LNCaP clone FGC (cell line): ENCODE data around the gene SURF6.

ENCODE experiments used
- DNase-seq: peaks from one replicate; pipeline ENCODE4 v3.0.0-alpha.2; 2011; ENCODE audit warnings: low read depth
- H3K4me3 ChIP-seq: 2 replicates; pipeline ENCODE4 v1.5.1; 2011; ENCODE audit warnings: mild to moderate bottlenecking, low read depth, low read length, control low read depth
- TF ChIP-seq, protein P1 (sequence below): IDR thresholded peaks from 2 replicates; pipeline ENCODE4 v1.5.1; 2012; ENCODE audit warnings: mild to moderate bottlenecking; ENCODE audit not compliant: control insufficient read depth, insufficient read depth; ENCODE audit errors: extremely low read depth

SURF6 gene

DNA sequence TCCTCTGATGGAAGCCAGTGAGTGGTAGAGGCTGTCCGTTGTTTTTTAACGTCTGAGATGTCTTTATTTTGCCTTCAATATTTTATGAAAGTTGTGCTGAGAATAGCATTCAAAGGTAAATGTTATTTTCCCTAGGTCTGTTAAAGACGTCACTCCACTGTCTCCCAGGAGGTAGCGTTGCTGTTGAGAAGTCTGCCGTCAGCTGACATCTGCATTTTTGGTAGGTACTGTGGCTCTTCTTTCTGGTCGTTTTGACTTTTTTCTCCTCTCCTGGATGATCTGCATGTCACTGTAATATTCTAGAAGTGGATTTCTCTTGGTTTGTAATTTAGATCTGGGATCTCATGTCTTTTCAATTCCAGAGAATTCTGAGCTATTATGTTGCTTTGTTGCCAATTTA, 26.4 kb downstream of the SURF6 start:
- H3K4me3 ChIP-seq, result no peak overlapping the region
- TF ChIP-seq, protein P1, sequence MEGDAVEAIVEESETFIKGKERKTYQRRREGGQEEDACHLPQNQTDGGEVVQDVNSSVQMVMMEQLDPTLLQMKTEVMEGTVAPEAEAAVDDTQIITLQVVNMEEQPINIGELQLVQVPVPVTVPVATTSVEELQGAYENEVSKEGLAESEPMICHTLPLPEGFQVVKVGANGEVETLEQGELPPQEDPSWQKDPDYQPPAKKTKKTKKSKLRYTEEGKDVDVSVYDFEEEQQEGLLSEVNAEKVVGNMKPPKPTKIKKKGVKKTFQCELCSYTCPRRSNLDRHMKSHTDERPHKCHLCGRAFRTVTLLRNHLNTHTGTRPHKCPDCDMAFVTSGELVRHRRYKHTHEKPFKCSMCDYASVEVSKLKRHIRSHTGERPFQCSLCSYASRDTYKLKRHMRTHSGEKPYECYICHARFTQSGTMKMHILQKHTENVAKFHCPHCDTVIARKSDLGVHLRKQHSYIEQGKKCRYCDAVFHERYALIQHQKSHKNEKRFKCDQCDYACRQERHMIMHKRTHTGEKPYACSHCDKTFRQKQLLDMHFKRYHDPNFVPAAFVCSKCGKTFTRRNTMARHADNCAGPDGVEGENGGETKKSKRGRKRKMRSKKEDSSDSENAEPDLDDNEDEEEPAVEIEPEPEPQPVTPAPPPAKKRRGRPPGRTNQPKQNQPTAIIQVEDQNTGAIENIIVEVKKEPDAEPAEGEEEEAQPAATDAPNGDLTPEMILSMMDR, result no peak
- DNase-seq, result no peak

DNA sequence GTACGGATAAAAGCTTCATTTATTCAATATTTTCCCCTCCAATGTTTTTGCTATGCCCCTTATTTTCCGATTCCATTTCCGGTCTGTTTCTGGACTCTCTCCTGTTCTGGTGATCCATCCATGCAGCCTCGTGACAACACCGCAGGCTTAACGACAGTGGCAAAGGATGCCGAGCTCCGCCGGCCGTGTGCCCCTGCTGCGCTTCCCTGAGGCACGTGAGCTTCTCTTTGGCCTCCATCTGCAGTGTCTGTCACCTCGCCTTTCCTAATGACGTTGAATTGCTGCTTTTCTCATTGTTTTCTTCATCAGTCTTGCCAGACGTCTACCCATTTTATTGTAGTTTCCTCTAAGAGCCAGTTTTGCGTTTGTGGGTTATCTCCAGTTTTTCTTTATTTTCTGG, 28.7 kb downstream of the SURF6 start:
- no peak overlapping the region for H3K4me3 ChIP-seq
- no peak for DNase-seq
- TF ChIP-seq, protein P1, result no peak

DNA sequence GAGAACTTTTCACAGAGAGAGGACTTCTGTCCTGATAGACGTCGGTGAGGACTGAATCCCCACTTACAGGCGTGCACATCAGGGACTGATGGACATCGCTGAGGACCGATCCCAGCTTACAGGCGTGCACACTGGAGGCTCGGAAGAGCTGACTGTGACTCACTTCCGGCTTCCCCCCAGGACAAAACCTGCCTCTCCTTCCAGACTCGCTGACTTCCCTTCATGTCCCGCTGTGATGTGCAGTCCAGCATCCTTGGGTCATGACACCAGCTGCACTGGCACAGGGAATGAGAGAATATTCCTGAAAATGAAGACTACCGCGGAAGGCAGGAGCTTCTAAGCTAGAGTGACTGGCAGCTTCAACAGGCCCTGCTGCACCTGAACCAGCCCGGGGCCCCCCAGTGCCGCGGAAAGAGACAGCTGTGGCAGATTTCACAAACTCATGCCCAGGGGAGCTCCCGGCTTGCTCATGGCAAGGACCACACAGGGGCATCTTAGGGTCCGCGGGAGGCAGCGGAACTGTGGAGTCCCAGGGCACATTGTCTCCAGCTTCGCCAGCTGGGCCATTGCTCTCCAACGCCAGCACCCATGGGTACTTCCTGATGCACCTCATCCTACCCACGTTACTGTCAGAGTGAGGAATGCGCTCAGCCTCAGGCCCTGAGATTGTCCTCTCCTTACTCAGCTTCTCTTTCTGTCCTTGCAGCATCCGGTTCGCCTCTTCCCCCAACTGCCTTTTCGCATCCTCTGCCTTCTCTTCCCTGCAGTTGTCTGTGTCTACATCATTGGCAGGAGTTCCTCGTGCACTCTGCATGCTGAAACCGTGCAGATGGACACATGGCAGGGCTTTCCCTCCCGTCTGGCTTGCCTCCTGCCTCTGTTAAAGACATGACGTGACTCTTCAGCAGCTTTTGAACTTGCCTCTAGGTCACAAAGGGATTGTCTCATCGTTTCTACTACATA, 29.5 kb downstream of the SURF6 start:
- TF ChIP-seq, protein P1, result no peak

DNA sequence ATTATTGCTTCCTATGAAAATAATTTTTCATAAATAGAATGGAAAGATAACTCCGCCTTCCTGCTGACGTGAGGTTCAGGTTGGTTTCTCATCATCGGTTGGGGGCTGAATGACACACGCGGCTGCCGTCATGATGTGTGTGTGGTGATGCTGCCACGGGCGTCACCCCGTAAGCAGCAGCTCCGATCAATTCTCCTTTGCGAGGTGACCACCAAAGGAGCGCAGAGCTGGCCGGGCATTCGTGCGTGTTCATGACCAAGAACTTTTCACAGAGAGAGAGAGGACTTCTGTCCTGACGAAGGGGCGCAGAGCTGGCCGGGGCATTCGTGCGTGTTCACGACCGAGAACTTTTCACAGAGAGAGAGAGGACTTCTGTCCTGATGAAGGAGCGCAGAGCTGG, 30.3 kb downstream of the SURF6 start:
- TF ChIP-seq, protein P1, result no peak
- no peak for DNase-seq
- no peak overlapping the region for H3K4me3 ChIP-seq

More for the DNA sequence above, 29.5 kb downstream of the SURF6 start:
- H3K4me3 ChIP-seq, result no peak overlapping the region
- no peak for DNase-seq

GRCh38 chr9:133304477-133305377, 31.3 kb downstream of the SURF6 start:
- no peak for DNase-seq
- no peak overlapping the region for H3K4me3 ChIP-seq
- TF ChIP-seq, protein P1, result no peak

- H3K4me3 ChIP-seq, result no peak overlapping the region
- TF ChIP-seq, protein P1, result no peak
Measured at GRCh38 chr9:133304158-133304470, 31.9 kb downstream of the SURF6 start.

More at GRCh38 chr9:133304158-133304470, 31.9 kb downstream of the SURF6 start:
- DNase-seq, result no peak
